Common myeloid progenitor, CD34-positive (primary cell): Measurements from ENCODE around the gene ZNF692.

Experiments used
- CTCF ChIA-PET: fragments of 350-600 bp; sonication (Branson Sonifier 250); formaldehyde crosslinking; loops from one replicate; lab custom pipeline; 2021; ENCODE audit warnings: antibody characterized with exemption; lab: Charles Lee
- POLR2A ChIA-PET: fragments of 350-600 bp; sonication (Branson Sonifier 250); formaldehyde crosslinking; loops from one replicate; lab custom pipeline; 2021; ENCODE audit warnings: antibody characterized with exemption; lab: Charles Lee
- DNase-seq, 3 donors: peaks; one replicate each; pipeline versions ENCODE4 v3.0.0 to v3.0.0-alpha.2; 2013
- H3K27ac ChIP-seq, 2 experiments: 1 replicate in 1 of 2; 2 replicates in 1 of 2; pipeline ENCODE4 v1.7.0; 2013; ENCODE audit warnings: inconsistent platforms in 2 of 2, low read length in 2 of 2, mild to moderate bottlenecking in 2 of 2, low read depth in 1 of 2, moderate library complexity in 1 of 2; ENCODE audit not compliant: severe bottlenecking in 2 of 2, insufficient read depth in 1 of 2, poor library complexity in 1 of 2
- H3K27me3 ChIP-seq, 5 experiments: replicated peaks in 2 of 5; 1 replicate in 3 of 5; 2 replicates in 2 of 5; pipeline versions ENCODE4 v1.6.1 to v1.7.0; 2013; ENCODE audit warnings: low read length in 4 of 5, mild to moderate bottlenecking in 2 of 5, moderate library complexity in 2 of 5, inconsistent platforms in 1 of 5; ENCODE audit not compliant: insufficient read depth in 5 of 5, control insufficient read depth in 4 of 5
- H3K36me3 ChIP-seq, 4 experiments: 1 replicate in 2 of 4; 2 replicates in 2 of 4; pipeline versions ENCODE4 v1.6.1 to v1.7.0; 2013; ENCODE audit warnings: low read length in 3 of 4, control low read depth in 1 of 4, mild to moderate bottlenecking in 1 of 4; ENCODE audit not compliant: control insufficient read depth in 4 of 4, insufficient read depth in 4 of 4
- H3K4me1 ChIP-seq, 4 experiments: 1 replicate in 3 of 4; 2 replicates in 1 of 4; pipeline versions ENCODE4 v1.6.1 to v1.7.1; 2013; ENCODE audit warnings: low read length in 3 of 4, mild to moderate bottlenecking in 3 of 4, control low read depth in 1 of 4, inconsistent platforms in 1 of 4, moderate library complexity in 1 of 4; ENCODE audit not compliant: control insufficient read depth in 4 of 4, insufficient read depth in 4 of 4; ENCODE audit errors: control extremely low read depth in 1 of 4
- H3K4me3 ChIP-seq, 7 experiments: 1 replicate in 4 of 7; 2 replicates in 3 of 7; pipeline versions ENCODE4 v1.5.1 to v1.7.0; 2013; ENCODE audit warnings: mild to moderate bottlenecking in 7 of 7, low read length in 6 of 7, moderate library complexity in 6 of 7, inconsistent platforms in 2 of 7, low read depth in 2 of 7, control low read depth in 1 of 7; ENCODE audit not compliant: insufficient read depth in 4 of 7, control insufficient read depth in 1 of 7; ENCODE audit errors: extremely low read depth in 1 of 7
- H3K9me3 ChIP-seq, 5 experiments: 1 replicate in 4 of 5; 2 replicates in 1 of 5; pipeline versions ENCODE4 v1.6.1 to v1.7.1; 2013; ENCODE audit warnings: low read length in 4 of 5, mild to moderate bottlenecking in 2 of 5, inconsistent platforms in 1 of 5, low read depth in 1 of 5, moderate library complexity in 1 of 5; ENCODE audit not compliant: control insufficient read depth in 4 of 5, insufficient read depth in 2 of 5; ENCODE audit errors: control extremely low read depth in 1 of 5
- WGBS: methylation state at CpG from one replicate; pipeline ENCODE4 v1.1.5; 2013; ENCODE audit not compliant: insufficient coverage; 5-methylcytosine and 5-hydroxymethylcytosine counted together

ZNF692 gene

GRCh38 chr1:248811514-248812490 lies 47.1 kb downstream of the ZNF692 start:
- CTCF ChIA-PET = interaction anchor here (0.9 to 11.5 kb wide), 4 partner anchors 10 to 200 kb away, joined by 3 to 186 read pairs (median 9); partner anchors contain the start of gene OR14I1
- Histone ChIP-seq H3K27ac (no peak overlapping the region), H3K4me1 (peaks cover 2 to 30% (median 24%) of the 10 kb centered on the region in 4 experiments), H3K36me3 (peaks cover 10 to 60% (median 45%) of the 10 kb centered on the region in 4 experiments), H3K4me3 (no peak overlapping the region), H3K27me3 (no peaks in the 10 kb centered on the region), H3K9me3 (no peaks in the 10 kb centered on the region)
- POLR2A ChIA-PET = no interaction called here
- WGBS = 97% methylated on average over 53 of the region's 57 CpGs
- DNase-seq = no peak

DNA sequence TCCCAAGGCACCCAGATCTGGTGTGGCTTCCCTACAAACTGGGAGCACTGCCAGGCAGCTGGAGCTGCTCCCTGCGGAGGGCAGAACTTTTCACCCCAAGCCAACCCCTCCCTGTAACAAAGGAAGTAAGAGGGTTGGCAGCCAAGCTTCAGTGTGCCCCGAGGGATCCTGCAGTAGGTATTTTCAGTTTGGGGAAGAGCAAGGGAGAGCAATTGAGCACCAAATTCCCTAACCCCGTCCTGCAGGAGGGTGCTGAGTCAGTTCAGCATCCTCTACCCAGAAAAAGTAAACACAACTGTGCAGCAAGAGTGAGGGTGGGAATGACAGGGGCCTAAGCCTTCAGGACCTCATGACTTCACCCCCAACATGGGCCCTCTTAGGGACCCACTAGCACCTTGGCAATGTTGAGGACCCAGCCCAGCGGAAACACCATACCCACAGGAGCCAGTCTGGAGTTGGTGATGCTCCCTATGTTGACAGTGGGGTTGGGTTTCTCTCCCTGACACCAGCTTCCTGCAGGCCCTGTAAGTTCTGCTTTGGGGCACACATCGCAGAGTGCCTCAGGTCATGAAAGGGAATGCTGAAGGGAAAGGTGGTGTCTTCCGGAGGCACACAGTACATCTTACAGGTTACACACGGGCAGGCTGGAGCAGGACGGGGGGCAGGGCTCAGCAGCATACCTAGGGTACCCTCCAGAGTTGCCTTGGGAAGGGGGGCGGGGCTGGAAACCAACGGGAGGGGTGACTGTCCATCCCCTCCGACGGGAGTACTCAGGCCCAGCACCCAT lies 48.0 kb downstream of the ZNF692 start:
- no peak for DNase-seq
- H3K4me1 ChIP-seq = peaks cover 9 to 30% (median 24%) of the 10 kb centered on the region in 4 experiments
- no peak overlapping the region for H3K4me3 ChIP-seq
- no peaks in the 10 kb centered on the region for H3K27me3 ChIP-seq
- no peak overlapping the region for H3K27ac ChIP-seq
- POLR2A ChIA-PET = no interaction called here
- 55% methylated on average over 9 of the region's 12 CpGs for WGBS
- H3K9me3 ChIP-seq = no peaks in the 10 kb centered on the region
- CTCF ChIA-PET = interaction anchor here (2.4 to 11.5 kb wide), 3 partner anchors 11 to 188 kb away, joined by 9 to 186 read pairs (median 9); partner anchors contain the start of gene OR14I1
- peaks cover 8 to 56% (median 41%) of the 10 kb centered on the region in 4 experiments for H3K36me3 ChIP-seq

GRCh38 chr1:248810000-248810726 lies 48.7 kb downstream of the ZNF692 start:
- no peak overlapping the region for H3K27ac ChIP-seq
- H3K36me3 ChIP-seq = peaks cover 4 to 48% (median 34%) of the 10 kb centered on the region in 4 experiments
- no peak overlapping the region for H3K4me3 ChIP-seq
- H3K4me1 ChIP-seq = peaks cover 16 to 35% (median 28%) of the 10 kb centered on the region in 4 experiments
- CTCF ChIA-PET = interaction anchor here (2.8 to 11.5 kb wide), 2 partner anchors 109 to 188 kb away, joined by 9 to 186 read pairs; partner anchors contain the start of gene OR14I1
- no peak for DNase-seq
- no peaks in the 10 kb centered on the region for H3K27me3 ChIP-seq
- H3K9me3 ChIP-seq = no peaks in the 10 kb centered on the region
- POLR2A ChIA-PET = no interaction called here
- 77% methylated on average over 9 of the region's 10 CpGs for WGBS

- H3K27ac ChIP-seq = no peak overlapping the region
- no peaks in the 10 kb centered on the region for H3K9me3 ChIP-seq
- ChIA-PET POLR2A (no interaction called here), CTCF (interaction anchor here (5.8 to 11.5 kb wide), 2 partner anchors 13 to 108 kb away, joined by 53 to 186 read pairs; partner anchors contain the start of gene OR14I1)
- 97% methylated on average over 5 of the region's 9 CpGs for WGBS
- no peak overlapping the region for H3K4me3 ChIP-seq
- DNase-seq = no peak
- peaks cover 19 to 45% (median 40%) of the 10 kb centered on the region in 4 experiments for H3K4me1 ChIP-seq
- H3K36me3 ChIP-seq = peaks cover 2 to 35% (median 21%) of the 10 kb centered on the region in 4 experiments
- no peaks in the 10 kb centered on the region for H3K27me3 ChIP-seq
Measured at GRCh38 chr1:248808876-248809275, 50.0 kb downstream of the ZNF692 start.

DNA sequence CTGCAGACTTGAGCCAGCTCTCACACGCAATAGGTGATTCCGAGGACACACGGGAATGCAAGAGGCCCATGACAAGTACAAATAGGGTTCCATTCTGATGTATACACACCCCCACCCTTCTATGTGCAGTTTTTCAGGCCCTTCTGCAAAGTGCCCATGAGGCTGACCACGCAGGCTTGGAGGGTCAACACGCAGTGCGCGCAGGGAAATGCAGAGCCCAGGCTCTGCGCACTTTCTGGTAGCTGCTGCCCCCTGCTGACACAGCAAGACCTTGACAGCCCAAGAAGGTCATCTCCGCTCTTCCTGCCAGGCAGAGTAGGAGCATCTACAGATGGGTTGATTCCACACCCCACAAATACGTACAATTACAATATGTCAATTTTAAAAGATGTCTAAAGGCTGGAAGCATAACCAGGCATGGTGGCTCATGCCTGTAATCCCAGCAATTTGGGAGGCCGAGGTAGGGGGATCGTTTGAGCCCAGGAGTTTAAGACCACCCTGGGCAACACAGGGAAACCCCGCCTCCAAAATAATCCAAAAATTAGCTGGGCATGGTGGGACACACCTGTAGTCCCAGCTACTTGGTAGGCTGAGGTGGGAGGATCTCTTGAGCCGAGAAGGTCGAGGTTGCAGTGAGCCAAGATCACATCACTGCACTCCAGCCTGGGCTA lies 51.7 kb downstream of the ZNF692 start:
- WGBS = 52% methylated on average over 14 of the region's 15 CpGs
- DNase-seq = peak; percentile 54 to 72 (median 70)
- Histone ChIP-seq H3K4me1 (peaks cover 19 to 49% (median 43%) of the 10 kb centered on the region in 4 experiments), H3K9me3 (peaks cover 0 to 4% (median 0%) of the 10 kb centered on the region in 5 experiments), H3K36me3 (peaks cover 0 to 19% (median 5%) of the 10 kb centered on the region in 4 experiments), H3K4me3 (peak overlapping the region in 1 of 7 experiments; percentile 8), H3K27me3 (no peaks in the 10 kb centered on the region), H3K27ac (no peak overlapping the region)
- POLR2A ChIA-PET = no interaction called here
- CTCF ChIA-PET = interaction anchor here (0.9 to 11.5 kb wide), 12 partner anchors 9 to 870 kb away, joined by 3 to 186 read pairs (median 5); partner anchors contain the start of genes OR14I1 and ZNF672
